ENCODE results near the gene ERCC1.
A peak's percentile ranks its signal among the peaks of the same experiment; 100 is the strongest.

ERCC1 gene

DNA sequence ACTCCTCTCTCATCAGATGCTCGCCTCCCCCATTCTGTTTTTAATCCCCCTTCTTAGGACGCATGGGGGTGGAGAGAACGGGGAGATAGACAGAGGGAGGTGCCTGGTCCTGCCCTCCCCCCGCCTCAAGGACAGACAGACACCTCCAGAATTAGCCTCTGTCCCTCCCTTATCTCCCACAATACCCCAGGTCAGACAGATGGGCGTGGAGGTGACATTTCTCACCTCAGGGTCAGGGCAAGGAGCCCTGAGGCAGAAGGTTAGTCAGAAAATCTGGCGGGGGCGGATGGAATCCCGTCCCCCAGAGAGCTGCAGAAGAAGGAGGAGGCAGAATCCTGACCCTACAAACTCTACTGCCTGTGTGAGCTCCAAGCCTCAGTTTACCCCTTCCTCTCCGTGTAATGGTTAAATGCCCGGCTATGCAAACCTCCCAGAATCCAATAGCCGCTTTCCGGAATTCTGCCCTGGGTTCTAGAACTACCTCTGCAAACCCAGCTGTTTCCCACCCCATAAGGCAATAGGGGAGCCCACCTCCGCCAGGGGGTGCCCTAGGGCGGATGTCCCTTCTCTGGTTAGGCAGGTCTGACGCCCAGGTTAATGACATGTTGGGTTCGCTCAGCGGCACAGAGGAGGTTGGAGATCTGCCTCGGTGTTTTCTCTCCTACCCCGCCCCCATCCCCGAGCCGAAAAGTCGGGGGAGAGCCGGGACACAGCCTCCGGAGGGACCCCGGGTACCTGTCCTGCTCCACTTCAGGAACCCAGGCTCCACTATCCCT, 19.7 kb downstream of the ERCC1 start:
- DNase-seq = peak; percentile 18

DNA sequence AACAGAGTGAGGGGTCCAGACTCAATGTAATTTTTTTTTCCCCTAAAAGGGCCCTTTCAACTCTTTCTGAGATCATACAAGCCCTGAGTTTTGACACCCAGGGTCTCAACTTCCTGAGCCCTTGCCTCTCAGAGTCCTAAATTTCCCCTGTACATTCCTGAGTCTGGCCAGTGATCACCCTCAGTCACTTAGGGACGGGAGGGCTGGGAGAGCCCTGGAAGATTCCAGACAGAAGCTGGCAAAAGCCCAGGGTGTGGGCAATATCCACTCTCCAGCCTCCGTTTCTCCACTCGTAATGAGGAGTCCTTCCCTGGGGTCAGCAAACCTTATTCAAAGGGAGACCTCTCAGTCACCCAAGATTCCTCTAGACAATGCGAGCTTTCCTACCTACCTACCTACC, 20.4 kb downstream of the ERCC1 start:
- no peak for DNase-seq

DNA sequence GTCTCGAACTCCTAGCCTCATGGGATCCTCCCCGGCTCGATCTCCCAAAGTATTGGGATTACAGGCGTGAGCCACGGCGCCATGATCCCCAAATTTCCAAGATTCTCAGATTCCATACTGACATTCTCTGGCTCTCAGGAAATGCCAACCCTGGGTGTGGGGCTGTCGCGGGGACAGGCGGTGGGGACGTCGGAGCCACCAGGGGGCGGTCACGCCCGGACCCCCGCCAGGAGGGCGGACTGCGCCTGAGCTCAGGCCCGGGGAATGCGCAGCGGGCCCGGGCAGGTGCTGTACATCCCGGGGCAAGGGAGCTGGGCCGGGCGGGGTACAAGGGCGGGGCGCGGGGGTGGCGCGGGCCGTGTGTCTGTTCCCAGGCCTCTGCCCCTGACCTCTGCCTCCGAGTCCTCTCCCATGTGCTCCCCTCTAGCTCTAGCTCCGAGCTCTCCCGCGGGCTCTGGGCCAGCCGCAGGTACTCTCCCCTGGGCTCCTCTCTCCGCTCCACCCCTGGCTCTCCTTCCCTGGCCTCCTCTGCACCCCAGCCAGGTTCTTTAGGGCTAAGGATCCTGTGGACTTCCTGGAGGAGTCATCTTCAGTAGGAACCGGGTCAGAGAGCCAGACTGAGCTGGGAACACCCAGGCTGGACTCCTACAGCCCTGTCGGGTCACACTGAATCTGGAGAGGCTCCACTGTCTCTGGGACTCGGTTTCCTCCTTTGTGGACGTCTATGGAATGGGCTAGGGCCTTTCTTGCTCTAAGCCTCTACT, 21.2 kb downstream of the ERCC1 start:
- DNase-seq = no peak

DNA sequence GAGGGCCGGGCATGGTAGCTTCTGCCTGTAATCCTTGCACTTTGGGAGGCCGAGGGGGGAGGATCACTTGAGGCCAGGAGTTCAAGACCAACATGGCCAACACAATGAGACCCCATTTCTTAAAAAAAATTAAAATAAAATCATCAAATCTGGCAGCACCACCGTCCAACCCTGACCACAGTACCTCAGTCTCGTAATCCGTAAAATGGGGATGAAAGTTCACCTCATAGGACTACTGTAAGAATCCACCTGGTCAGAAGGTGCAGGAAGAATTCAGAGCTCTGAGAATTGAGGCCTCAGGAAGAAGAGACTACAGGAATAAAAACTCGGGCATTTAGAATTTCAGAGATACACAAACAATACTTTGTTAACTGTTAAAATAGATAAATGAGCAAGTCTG, 21.9 kb downstream of the ERCC1 start:
- DNase-seq = no peak

DNA sequence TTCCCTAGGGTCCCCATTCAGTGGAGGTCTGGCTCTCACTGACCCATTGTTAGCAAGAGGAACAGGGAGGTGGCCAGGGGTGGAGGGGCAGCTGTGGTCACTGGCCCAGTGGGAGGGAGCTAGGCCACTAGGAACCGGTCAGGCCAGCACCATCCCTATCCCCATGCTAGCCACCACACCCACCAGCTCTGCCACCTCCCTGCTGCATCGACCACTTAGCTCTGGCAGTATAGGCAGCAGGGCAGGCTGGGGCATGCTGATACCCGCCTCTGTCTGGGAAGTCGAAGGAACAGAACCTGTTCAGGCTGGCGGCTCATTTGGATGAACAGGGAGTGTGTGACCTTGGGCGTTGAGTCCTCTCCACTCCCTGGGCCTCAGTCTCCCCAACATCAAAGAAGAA, 23.5 kb downstream of the ERCC1 start:
- no peak for DNase-seq

DNA sequence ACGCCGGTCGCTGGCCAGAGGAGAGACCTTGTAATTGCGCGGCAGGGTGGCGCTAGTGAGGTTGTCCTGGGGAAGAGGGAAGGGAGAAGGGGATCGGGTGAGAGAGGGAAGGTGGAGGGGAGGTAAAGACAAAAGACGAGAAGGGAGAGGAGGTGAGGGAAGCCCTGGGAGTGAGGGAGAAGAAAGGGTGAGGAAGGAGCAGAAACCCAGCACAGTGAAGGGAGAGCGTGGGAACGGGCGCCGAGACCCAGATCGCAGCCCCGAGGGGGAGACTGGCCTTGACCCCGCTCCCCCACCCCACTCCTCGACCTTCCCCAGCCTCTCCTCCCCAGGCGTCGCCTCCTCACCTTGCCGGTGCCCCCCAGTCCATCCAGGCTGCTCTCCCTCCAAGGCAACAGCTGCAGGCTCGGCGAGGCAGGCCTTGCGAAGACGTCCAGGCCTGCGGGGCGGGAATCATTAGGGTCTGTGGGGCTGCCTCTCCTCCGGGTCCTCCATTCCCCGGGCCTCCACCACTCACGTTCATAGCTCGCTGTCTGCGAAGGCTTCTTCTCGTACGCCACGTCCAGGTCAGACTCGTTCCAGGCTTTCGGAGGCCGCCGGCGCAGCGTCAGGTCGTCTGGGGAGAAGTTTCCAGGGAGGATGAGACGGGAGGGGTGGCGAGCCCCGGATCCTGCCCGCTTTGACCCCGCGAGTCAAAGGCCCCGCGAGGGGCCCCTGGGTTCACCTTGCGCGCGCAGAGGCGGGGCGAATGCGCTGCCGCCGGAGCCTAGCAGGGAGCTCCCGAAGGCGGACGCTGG, 27.7 kb downstream of the ERCC1 start:
- no peak for DNase-seq

DNA sequence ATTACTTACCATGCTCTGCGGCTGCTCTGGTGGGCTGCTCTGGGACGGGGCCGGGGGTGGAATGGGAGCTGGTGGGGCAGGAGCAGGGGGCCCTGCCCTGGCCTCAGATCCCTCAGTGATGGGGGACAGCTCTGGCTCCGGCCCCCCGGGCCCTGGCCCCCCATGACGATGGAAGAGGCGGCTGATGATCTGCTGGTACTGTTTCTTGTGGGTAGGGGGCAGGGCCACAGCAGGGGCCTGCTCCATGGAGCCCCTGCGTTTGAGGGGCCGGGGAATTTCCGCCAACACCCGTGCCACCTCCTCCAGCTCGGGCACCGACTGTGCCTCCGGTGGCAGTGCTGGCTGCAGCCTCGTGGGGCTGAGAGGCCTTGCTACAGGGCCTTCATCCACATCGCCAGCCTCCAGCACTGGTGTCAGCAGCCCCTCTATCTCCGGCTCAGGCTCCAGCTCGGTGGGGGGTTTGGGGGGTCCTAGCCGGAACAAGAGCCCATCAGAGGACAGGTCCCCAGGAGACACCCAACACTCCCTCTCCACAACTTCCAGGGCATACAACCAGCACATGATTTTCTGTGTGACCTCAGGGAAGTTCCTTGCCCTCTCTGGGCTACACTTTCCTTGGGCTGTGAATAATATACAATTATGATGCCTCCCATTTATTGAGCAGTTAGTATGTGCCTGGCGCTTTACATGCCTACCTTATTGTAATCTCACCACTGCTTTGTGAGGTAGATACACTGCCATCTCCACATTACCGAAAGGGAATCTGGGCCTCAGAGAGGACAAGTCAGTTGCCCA, 31.6 kb downstream of the ERCC1 start:
- no peak for DNase-seq

DNA sequence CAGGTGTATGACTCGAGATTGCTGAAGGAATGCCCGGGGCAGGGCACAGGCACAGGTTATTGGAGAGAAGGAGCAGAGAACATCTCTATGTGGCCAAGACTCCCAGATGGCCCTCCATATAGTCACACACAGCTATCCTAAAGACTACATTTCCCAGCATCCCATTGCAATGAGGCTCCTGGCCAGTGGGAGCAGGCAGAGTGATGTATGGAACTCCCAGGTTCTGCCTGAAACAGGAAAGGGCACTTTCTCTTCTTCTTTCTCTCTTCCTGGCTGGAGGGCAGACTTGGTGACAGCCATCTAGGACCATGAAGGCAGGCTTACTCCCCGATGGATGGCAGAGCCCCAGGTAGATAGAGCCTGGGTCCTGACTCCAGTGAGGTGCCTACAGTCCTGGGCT, 32.4 kb downstream of the ERCC1 start:
- no peak for DNase-seq

DNA sequence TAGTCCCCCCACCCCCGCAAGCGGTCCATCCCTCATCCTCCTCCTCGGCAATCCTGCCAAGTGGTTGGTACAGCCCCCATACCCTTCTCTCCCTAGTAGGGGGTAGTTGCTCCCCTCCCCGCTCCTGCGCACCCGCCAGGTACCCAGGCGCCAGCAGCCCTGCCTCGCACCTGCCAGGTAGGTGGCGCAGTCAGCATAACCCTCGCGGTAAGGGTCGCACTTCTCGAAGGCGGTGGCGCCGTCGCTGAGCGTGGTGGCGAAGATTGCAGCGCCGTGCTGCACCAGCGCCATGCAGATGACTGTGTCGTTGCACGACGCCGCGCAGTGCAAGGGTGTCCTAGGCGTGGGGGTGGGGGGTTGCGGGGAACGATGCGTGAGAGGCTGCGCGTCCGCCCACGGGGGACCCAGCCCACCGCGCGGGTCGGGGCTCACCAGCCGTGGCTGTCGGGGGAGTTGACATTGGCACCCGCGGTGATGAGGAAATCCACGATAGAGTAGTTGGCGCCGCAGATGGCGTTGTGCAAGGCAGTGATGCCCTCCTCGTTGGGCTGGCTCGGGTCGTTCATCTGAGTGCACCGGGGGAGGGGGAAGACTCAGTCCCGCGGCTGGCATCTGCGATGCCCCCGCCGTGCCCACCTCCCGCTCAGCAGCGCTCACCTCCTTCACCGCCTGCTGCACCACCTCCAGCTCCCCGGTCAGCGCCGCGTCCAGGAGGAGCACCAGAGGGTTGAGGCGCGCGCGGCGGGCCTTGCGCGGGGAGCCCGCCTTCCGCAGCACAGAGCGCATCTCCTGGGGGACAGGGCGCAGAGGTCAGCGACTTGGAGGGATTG, 38.1 kb downstream of the ERCC1 start:
- no peak for DNase-seq

DNA sequence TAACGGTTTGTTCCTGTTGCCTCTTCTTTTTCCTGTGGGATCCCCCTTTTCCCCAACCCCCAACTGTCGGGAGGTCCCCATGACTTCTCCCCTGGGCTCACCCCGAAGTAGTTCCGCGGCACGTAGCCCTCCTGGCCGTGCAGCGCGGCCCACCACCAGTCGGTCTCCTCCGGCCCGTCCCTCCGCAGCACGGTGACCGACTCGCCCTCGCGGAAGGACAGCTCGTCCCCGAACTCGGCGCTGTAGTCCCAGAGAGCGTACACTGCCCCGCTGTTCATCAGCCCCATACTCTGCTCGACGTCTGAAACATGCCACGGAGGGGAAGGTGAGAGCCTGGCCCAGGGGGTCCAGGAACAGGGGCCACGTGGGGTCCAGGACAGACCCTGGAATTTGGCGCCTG, 41.3 kb downstream of the ERCC1 start:
- DNase-seq = no peak

DNA sequence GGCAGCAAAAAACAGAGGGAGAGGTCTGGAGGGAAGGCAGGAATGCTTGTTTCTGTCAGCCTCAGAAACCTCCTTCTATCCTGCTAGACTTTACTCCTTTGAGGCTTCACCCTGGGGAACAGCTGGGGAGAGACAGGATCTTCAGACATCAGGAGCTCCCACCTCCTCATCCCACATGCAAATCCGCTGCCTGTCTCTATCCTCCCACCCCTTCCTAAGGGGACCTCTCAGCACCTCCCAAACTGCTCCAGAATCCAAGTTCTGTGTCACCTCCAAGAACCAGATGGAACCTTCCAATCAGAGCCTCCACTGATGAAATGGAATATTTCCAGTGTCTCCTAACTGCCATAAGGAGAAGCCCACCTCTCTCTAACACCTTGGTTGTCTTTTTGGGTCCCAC, 43.6 kb downstream of the ERCC1 start:
- no peak for DNase-seq

DNA sequence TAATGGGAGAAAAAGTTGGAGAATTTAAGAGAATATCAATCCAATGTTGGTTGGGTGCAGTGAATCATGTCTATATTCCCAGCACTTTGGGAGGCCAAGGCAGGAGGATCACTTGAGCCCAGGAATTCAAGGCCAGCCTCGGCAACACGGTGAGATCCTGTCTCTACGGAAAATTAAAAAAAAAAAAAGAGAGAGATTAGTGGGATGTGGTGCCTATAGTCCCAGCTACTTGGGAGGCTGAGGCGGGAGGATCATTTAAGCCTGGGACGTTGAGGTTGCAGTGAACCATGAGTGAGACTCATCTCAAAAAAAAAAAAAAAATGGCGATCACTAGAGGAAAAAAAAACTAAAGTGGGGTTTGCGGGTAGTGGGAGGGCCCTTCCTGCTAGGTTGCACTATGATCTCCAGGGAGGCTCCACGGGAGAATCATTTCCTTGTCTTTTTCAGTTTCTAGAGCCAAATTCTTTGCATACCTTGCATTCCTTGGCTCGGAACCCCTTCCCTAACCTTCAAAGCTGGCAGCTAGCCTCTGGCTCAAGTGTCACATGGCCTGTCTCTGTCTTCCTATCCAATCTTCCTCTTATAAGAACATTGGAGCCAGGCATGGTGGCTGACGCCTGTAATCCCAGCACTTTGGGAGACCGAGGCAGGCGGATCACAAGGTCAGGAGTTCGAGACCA, 47.5 kb downstream of the ERCC1 start:
- no peak for DNase-seq

DNA sequence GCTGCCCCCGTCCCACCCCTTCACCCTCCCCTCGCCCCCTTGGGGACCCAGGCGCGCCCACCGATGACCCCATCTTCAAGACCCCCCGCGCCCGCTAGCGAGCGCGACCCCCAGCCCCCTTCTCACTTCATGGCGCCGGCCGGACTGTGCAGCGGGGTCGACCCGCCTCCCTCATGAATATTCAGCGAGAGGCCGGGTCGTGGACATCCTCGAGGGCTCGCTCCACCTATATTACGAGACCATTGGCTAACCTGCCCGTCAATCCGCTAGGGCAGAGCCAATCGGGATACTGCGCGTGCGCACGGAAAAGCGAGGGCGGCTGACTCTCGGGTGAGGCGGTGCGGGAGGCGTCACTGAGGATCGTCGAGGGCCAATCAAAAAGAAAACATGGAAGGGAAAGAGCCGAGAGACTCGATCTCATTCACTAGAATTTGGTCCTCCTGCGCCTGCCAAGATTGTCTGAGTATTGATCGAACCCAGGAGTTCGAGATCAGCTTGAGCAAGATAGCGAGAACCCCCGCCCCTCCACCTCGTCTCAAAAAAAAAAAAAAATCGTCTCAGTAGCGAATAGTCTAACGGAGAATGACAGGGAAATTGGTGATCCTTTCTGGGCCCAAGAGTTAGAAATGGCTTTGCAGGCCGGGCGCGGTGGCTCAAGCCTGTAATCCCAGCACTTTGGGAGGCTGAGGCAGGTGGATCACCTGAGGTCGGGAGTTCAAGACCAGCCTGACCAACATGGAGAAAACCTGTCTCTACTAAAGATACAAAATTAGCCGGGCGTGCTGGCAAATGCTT, 53.1 kb downstream of the ERCC1 start, which contains the start of gene ERCC2:
Gene ERCC2 (minus strand): TSS at position 164 of the 795 bp plus-strand sequence. CDS start 33 bp downstream, at position 131.
- DNase-seq = peak; percentile 97

DNA sequence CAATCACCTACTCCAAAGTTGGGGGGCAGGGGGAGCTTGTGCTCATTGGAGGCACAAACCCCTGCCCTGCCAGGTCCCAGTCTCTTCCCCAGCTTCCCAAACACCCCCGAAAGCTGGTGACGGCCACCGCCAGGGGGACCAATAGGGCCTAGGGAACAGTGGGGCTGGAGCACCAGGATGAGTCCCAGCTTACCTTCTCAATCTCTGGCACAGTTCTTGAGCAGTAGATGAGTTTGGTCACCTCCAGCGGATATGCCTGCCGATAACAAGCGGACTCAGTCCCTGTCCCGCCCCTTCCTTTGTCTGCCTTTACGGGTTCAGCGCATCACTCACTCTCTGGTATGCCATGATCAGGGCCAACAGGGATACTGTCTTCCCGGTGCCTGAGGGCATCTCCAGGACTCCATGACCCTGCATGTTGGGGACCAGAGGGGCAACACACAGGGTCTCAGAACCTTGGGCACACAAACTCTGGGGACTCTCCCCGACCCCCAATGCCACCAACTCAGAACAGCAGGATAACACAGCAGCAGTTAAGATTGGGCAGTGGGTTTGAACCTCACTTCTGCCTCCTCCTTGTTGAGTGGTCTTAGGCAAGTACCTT, 54.9 kb downstream of the ERCC1 start:
- DNase-seq = no peak

DNA sequence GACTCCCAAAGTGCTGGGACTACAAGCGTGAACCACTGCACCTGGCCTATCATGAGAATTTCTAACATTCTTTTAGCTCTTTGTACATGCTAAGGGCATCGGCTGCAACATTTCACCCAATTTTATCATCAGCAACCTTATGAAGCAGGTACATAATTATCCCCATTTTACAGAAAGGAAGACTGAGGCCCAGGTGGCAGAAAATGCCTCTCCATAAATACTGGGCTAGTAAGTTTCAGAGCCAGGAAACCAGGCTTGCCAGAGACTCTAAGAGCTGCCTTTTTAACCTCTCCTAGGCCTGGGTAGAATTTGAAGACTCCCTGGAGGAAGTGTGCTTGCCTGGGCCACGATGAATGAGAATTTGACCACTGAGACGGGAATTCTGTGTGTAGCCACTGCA, 55.6 kb downstream of the ERCC1 start:
- DNase-seq = no peak

DNA sequence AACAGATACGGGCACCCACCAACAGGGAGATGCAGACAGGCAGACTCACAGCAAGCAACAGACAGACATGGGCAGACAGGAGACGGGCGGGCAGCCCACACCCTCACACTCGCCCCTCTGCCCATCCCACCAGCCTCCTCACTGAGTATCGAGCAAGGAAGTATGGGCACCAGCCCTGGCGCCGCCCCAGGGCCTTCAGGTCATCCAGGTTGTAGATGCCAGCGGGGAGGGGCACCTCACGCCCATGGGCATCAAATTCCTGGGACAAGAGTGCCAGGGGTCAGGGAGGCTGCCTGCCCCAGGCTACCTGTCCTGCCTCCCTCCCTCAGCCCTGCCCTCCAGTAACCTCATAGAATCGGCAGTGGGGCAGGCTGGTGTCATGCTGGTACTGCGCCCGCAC, 59.0 kb downstream of the ERCC1 start:
- no peak for DNase-seq

DNA sequence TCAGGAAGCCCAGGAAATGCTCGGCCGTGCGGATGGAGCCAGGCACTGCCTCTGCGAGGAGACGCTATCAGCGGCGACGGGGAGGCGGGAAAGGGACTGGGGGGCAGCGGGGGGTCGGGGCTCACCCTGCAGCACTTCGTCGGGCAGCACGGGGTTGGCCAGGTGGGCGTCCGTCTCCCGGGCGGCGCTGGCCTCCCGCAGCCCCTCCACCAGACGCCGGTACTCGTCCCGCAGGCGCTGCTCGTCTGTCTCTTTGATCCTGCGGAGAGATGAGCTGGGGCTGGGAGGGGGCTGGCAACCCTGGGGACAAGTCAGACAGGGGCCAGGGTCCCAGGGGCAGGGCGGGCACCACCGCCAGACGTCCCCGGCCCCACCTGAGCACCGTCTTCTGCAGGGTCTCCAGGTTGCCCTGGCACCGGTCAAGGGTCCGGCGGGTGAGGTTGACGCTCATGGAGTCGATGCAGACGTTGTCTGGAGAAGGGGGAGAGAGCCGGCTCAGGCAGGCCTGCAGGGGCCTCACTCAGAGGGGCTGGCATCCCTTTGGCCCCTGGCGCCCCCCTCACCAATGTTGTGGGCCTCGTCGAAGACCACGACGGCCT, 59.8 kb downstream of the ERCC1 start:
- DNase-seq = no peak

DNA sequence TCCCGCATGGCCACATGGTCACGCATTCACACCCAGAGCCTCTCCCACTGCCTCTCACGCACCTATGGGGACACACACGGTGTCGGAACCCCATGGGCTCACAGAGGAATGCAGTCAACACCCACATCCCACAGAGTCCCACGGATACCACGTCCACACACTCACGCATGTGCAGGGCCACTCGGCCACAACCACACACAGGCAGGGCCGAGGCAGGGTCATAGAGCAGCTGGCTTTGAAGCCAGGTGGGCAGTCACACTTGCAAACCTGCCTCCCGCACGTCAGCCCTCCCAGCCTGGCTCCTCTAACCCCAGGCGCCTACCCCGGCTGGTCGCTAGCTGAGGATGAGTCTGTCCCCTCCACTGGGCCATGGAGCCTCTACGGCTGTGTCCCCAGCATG, 61.4 kb downstream of the ERCC1 start:
- no peak for DNase-seq

DNA sequence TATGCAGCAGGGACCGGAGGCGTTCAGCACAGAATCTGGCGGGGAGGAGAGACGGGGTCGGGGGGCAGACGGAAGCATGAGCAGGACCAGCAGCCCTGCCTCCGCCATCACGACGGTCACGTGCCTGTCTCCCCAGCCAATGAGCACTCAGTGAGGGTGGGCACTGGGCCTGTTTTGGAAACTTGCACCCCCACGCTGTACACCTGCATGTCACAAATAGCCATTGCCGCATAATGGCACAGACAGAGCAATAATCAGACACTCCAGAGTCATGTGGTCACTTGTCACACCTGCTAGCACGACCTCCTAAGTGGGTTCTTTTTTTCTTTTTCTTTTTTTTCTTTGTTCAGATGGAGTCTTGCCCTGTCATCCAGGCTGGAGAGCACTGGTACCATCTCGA, 62.1 kb downstream of the ERCC1 start:
- no peak for DNase-seq
